GM19463 (cell line): Measurements from ENCODE around the gene GOLGA6L26.
A peak's percentile ranks its signal among the peaks of the same experiment; 100 is the strongest.
"Not testable (repeated sequence)": the region's sequence is repeated elsewhere in the genome, so short reads cannot be mapped to it uniquely, and the experiment has no call there.

Experiments used
- ATAC-seq: cut with Tn5 transposase; IDR thresholded peaks from one replicate; pipeline ENCODE4 v1.9.1; 2021; ENCODE audit warnings: mild to moderate bottlenecking, moderate library complexity; ENCODE audit not compliant: unreplicated experiment

The GOLGA6L26 gene, protein sequence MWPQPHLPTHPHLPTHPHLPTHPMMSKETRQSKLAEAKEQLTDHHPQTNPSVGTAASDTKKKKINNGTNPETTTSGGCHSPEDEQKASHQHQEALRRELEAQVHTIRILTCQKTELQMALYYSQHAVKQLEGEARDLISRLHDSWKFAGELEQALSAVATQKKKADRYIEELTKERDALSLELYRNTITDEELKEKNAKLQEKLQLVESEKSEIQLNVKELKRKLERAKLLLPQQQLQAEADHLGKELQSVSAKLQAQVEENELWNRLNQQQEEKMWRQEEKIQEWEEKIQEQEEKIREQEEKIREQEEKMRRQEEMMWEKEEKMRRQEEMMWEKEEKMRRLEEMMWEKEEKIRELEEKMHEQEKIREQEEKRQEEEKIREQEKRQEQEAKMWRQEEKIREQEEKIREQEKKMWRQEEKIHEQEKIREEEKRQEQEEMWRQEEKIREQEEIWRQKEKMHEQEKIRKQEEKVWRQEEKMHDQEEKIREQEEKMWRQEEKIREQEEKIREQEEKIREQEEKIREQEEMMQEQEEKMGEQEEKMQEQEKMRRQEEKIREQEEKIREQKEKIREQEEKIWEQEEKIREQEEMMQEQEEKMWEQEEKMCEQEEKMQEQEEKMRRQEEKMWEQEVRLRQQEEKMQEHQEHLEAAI

DNA sequence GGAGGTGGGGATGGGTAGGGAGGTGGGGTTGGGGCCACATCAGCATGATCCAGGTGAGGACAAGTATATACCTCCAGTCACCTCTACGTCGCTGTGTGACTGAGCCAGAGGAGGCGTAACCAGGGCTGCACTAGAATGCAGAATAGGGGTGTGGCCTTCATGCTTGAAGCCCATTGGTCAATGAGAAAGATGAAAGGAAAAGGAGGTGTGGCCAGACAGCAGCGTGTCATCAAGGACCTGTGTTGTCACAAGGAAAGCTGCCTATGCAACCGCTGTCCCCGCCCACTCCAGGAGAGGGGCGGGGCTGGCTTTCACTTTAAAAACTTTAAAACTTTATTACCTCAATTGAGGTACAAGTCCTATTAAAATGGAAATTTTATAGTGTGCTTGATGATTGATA is at the start of gene GOLGA6L26:
TSS of gene GOLGA6L26 (minus strand) at position 101 of the 400 bp plus-strand sequence. CDS start at position 40, 61 bp downstream.
- not testable (repeated sequence) for ATAC-seq

- ATAC-seq, result not testable (repeated sequence)
Observed at GRCh38 chr15:23381192-23381591, 47.2 kb upstream of the GOLGA6L26 start.

- not testable (repeated sequence) for ATAC-seq
Observed at GRCh38 chr15:23380700-23381099, 46.7 kb upstream of the GOLGA6L26 start.

DNA sequence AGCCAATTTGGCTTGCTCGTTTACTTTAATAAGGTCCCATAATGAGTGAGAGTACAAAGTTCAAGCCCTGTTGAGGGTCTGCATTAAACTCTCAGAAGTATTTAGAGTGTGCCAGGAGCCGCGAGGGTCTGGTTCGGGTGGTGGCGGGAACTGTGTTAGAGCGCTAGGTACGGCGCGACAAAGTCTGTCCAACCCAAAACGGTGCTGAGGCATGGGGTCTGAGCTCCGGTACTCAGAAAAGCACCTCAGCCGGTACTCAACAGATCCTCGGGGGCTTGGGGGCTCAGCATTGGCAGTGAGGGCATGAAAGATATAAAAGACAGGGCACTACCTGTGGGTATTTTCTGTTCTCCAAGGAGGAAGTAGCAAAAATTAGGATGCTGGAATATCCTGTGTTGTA is 45.0 kb upstream of the GOLGA6L26 start:
- ATAC-seq, result not testable (repeated sequence)

DNA sequence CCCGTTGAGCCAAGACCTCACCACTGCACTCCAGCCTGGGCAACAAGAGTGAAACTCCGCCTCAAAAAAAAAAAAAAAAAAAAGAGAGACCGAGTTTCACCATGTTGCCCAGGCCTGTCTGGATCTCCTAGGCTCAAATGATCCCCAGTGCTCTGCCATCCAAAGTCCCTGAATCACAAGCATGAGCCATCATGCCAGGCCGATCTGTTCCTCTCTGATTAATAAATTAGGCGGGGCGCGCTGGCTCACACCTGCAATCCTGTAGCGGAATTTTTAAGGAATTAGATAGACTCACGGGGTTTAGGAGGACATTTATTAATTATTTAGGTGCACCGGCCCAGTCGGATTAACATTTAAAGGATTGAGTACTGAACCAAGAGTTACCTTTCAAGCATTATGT is 40.2 kb upstream of the GOLGA6L26 start:
- not testable (repeated sequence) for ATAC-seq

GRCh38 chr15:23372891-23373600 is 39.0 kb upstream of the GOLGA6L26 start:
- not testable (repeated sequence) for ATAC-seq

DNA sequence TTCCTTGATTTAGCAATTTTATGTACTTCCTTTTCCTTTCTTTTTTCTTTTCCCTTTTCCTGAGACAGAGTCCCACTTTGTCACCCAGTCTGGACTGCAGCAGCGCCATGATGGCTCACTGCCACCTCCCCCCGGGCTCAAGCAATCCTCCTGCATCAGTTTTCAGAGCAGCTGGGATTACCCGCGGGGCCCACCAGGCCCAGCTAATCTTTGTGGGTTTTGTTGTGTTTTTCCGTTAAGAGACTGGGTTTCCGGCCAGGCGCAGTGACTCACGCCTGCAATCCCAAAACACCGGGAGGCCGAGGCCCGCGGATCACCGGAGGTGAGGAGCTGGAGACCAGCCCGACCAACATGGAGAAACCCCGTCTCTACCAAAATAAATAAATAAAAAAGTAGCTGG is 38.3 kb upstream of the GOLGA6L26 start:
- ATAC-seq, result no peak

DNA sequence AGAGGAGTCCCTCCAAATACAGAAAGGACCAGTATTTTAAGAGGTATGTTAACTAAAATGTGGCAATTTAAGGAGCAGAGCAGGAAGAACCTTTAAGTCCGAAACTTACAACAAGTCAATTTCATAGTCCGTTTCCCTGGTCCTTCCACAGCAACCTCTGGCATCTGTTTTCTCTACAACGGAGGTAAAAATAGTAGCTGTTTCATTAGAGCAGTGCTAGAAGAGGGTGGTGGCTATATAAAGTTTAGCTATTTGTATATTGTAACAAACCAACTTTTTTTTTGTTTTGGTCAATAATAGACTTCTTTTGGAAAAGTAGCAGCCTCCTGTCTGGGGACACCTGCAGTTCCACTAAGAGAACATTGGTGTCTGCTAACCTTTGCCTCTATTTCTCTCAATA is 37.9 kb upstream of the GOLGA6L26 start:
- ATAC-seq, result not testable (repeated sequence)

DNA sequence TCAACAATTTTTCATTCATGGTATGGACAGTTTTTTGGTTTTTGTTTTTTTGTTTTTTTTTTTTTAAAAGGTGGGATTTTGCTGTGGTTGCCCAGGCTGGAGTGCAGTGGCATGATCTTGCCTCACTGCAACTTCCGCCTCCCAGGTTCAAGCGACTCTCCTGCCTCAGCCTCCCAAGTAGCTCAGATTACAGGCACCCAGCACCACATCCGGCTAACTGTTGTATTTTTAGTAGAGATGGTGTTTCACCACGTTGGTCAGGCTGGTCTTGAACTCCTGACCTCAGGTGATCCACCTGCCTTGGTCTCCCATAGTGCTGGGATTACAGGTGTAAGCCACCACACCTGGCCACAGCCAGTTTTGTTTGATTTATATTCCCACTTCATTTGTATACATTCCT is 37.1 kb upstream of the GOLGA6L26 start:
- not testable (repeated sequence) for ATAC-seq

DNA sequence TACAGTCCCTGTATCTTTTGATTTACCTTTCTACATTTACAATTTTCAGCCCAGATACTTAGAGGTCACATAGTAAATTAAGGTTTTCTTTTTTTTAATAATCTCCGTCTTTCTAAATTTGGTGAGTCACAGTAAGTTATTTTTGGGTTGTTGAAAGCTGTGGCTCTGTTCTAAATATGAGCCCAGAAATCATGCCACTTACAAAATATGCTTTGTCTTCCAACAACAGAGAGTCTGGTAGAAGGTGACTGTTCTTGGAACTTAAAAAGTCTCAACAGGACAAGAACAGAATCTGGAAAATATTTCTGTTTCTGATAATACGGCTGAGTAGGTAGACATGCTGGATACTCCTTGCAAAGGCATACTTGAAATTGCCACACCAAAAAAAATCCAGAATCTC is 36.6 kb upstream of the GOLGA6L26 start:
- no peak for ATAC-seq

DNA sequence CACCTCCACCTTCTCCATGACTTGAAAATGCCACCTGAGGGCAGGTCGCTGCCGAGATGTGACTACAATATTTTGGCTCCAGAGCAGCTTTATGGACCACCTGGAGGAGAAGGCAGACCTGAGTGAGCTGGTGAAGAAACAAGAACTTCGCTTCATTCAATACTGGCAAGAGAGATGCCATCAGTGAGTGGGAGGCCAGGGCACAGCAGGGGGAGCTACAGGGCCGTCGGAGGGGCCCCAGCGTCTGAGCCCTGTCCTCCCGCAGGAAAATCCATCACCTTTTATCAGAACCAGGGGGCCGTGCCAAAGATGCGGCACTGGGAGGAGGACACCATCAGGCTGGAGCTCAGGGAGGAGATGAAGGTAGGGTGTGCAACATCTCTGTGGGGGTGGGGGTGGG is 30.3 kb upstream of the GOLGA6L26 start:
- ATAC-seq, result not testable (repeated sequence)

DNA sequence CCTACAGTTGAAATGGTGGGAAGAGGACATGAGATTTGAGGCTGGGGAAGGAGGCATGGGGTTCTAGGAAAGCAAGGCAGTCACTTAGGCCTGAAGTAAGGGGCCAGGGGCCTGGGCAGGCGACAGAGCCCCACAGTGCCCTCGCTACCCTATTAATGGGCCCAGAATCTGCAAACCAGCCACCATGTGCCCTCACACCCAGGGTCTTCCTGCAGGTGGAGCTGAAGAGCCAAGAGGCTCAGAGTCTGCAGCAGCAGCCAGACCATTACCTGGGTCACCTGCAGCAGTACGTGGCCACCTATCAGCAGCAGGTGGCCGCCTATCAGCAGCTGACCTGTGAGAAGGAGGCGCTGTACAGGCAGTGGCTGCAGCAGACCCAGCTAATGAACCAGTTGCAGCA is 28.6 kb upstream of the GOLGA6L26 start:
- ATAC-seq, result not testable (repeated sequence)

DNA sequence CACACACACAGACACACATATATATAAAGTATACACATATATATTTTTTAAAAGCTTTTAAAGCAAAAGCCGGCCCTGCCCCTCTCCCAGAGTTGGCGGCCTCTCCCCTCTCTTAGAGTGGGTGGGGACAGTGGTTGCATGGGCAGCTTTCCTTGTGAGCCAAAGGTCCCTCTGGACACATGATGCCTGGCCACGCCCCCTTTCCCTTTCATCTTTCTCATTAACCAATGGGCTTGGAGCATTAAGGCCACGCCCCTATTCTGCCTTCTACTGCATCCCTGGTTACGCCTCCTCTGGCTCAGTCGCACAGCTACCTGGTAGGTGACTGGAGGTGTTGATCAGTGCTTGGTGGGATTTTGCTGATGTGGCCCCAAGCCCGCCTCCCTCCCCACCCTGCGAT is 20.5 kb upstream of the GOLGA6L26 start, which contains the start of gene GOLGA8S:
TSS of gene GOLGA8S (plus strand) at position 301 of the 400 bp plus-strand sequence. CDS start at position 363, 62 bp downstream.
- ATAC-seq, result not testable (repeated sequence)

DNA sequence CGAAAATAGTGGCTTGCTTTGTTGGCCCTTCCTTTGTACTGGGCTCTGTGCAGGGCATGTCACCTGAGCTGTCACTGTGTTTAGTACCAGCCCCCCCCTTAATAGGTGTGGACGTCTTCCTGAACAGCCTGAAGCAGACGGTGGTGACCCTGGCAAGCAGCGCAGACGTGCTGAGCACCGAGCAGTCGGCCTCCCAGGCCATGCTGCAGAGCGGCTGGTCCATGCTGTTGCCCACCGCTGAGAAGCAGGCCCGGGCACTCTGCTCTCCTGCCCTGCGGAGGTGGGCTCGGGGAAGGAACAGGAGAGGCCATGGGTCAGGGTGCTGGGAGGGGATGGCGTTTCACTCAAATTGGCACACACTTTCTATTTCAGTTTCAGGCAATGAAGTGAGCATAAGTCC is 22.8 kb downstream of the GOLGA6L26 start:
- not testable (repeated sequence) for ATAC-seq

GRCh38 chr15:23305921-23306320 is 28.1 kb downstream of the GOLGA6L26 start:
- not testable (repeated sequence) for ATAC-seq

GRCh38 chr15:23304805-23305204 is 29.2 kb downstream of the GOLGA6L26 start:
- not testable (repeated sequence) for ATAC-seq

- ATAC-seq, result not testable (repeated sequence)
Observed at GRCh38 chr15:23304267-23304666, 29.7 kb downstream of the GOLGA6L26 start.

DNA sequence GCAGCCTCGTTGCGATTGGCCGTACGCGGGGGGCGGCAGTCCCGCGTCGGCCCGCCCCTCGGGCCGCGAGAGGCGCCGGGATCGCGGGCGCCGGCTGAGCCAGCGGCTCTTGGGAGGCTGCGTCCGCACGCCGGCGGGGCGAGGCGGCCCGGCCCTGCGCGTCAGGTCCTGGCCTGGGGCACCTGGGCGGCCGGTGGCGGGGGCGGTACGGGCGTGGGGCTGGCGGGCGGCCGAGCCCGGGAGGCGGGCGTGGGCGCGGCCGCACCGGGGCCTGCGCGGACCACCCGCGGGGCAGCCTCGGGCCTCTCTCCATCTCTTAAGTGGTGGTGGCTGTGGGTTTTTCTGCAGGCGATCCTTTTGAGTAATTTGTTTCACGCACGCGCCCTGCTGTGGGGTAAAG is 30.3 kb downstream of the GOLGA6L26 start:
- ATAC-seq, result peak; percentile 44

DNA sequence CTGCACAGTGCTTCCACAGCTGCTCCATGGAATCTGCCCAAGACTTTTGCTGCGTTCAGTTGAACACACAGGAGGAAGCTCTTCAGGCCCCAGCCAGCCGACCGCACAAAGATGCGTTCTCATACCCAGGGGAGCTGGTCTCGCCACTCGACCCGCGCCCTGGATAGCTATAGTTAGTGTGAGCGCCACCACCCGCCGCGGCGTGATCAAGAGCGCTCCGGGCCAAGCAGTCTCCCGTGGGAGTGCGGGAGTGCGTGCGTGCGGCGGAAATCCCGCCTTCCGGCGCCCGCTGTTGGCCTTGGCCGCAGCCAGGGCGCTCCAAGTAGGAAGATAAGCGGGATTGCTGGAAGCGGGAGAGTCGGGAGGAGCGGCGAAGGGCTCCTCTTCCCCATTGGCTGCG is 30.8 kb downstream of the GOLGA6L26 start:
- peak; percentile 71 for ATAC-seq
